ENCODE data around the gene KCNK4.

DNA sequence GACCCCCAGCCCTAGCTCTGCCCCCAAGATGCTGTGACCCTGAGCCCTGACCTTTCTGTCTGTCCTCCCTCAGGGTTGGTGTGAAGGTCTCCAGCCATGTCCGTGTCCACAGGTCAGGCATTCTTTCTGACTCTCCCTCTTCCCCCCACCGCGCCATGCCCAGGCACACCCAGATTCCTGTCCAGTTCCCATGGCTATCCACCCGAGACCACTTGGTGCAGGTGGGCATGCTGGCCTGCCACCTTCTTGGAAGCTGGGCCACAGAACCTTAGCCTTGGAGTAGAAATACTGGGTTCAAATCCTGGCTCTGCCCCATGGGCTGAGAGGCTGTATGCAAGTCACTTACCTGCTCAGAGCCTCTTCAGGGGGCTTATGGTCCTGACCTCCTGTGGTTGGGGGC, 42.1 kb upstream of the KCNK4 start:
- TF ChIP-seq, protein P1, sequence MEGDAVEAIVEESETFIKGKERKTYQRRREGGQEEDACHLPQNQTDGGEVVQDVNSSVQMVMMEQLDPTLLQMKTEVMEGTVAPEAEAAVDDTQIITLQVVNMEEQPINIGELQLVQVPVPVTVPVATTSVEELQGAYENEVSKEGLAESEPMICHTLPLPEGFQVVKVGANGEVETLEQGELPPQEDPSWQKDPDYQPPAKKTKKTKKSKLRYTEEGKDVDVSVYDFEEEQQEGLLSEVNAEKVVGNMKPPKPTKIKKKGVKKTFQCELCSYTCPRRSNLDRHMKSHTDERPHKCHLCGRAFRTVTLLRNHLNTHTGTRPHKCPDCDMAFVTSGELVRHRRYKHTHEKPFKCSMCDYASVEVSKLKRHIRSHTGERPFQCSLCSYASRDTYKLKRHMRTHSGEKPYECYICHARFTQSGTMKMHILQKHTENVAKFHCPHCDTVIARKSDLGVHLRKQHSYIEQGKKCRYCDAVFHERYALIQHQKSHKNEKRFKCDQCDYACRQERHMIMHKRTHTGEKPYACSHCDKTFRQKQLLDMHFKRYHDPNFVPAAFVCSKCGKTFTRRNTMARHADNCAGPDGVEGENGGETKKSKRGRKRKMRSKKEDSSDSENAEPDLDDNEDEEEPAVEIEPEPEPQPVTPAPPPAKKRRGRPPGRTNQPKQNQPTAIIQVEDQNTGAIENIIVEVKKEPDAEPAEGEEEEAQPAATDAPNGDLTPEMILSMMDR (IDR thresholded peaks at IDR 0.05), result no peak
- no peak for TF ChIP-seq POLR2A (IDR thresholded peaks at IDR 0.05)
- TF ChIP-seq POLR2AphosphoS5 (IDR thresholded peaks at IDR 0.05), result no peak
